Upper lobe of left lung (tissue), 4 donors: ENCODE data around the gene NCOR1.

Source experiments
- CTCF ChIP-seq, 6 experiments: fragments of 450-650 bp in 4 of 6; fragments of 200-600 bp in 2 of 6; sonication (generic) in 2 of 6; IDR thresholded peaks; one replicate each; pipeline ENCODE4 v1.5.1; 2016 to 2019; ENCODE audit warnings: antibody characterized with exemption in 6 of 6
- EP300 ChIP-seq, 4 donors: sonication (generic); formaldehyde crosslinking; IDR thresholded peaks; one replicate each; pipeline ENCODE4 v1.5.1; 2017; ENCODE audit warnings: antibody characterized with exemption in 4 of 4, control low read depth in 2 of 4
- POLR2A ChIP-seq, 4 donors: fragments of 450-650 bp; IDR thresholded peaks; one replicate each; pipeline ENCODE4 v1.5.1; 2016 to 2017; ENCODE audit warnings: antibody characterized with exemption in 4 of 4, mild to moderate bottlenecking in 2 of 4
- POLR2AphosphoS5 ChIP-seq, 2 donors: sonication (generic); formaldehyde crosslinking; IDR thresholded peaks; one replicate each; pipeline ENCODE4 v1.5.1; 2017; ENCODE audit warnings: antibody characterized with exemption in 2 of 2

- TF ChIP-seq POLR2A (IDR thresholded peaks at IDR 0.05) (no peak), CTCF (IDR thresholded peaks at IDR 0.05) (no peak), EP300 (IDR thresholded peaks at IDR 0.05) (no peak), POLR2AphosphoS5 (IDR thresholded peaks at IDR 0.05) (no peak)
Observed at GRCh38 chr17:15996322-15996721, 219.0 kb downstream of the NCOR1 start.
